ENCODE results near the gene EBI3. TPM values are rescaled to one million over a fixed set of nuclear protein-coding genes. Genes with fewer than 3 reads are reported as not detected.
"Not testable (repeated sequence)": the region's sequence is repeated elsewhere in the genome, so short reads cannot be mapped to it uniquely, and the experiment has no call there.

Gene EBI3
- total and polyA plus RNA-seq, 9 donors = 0.52 to 1.7 (median 0.68) TPM

DNA sequence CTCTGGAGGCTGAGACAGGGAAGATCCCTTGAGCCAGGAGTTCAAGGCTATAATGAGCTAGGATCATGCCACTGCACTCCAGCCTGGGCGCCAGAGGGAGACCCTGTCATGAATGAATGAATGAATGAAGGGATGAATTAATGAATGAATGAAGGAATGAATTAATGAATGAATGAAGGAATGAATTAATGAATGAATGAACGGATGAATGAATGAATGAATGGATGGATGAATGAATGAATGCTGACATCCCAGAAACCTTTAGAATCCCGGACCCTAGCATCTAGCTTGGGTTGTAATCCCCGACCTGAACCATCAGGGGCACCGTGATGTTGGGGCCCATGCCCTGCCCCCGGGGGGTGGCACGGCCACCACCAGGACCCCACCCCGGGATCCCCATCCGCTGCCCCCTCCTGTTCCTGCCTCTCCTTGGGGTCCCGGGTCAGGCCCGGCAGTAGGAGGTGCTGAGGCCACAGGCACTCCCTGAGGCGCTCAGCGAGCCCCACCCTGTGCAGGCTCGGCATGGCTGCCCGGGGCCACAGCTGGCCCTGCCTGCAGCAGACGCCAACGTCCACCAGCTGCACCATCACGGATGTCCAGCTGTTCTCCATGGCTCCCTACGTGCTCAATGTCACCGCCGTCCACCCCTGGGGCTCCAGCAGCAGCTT, 3.4 kb downstream of the EBI3 start:
- DNase-seq = peak; percentile 51
- Histone ChIP-seq H3K36me3 (ENCODE audit: control insufficient read depth, insufficient read depth, low read length) (no peaks in the 10 kb centered on the region), H3K27ac (ENCODE audit: low read length) (no peak overlapping the region), H3K27me3 (ENCODE audit: control insufficient read depth, insufficient read depth, low read length) (peaks cover 3% of the 10 kb centered on the region), H3K9me3 (replicated peaks; ENCODE audit: control insufficient read depth, low read depth, low read length) (no peaks in the 10 kb centered on the region), H3K4me1 (ENCODE audit: control insufficient read depth, insufficient read depth, low read length) (peaks cover 12% of the 10 kb centered on the region), H3K4me3 (ENCODE audit: low read length) (no peak overlapping the region)
- WGBS (ENCODE audit: insufficient coverage) = 33% methylated on average over 21 of the region's 21 CpGs

DNA sequence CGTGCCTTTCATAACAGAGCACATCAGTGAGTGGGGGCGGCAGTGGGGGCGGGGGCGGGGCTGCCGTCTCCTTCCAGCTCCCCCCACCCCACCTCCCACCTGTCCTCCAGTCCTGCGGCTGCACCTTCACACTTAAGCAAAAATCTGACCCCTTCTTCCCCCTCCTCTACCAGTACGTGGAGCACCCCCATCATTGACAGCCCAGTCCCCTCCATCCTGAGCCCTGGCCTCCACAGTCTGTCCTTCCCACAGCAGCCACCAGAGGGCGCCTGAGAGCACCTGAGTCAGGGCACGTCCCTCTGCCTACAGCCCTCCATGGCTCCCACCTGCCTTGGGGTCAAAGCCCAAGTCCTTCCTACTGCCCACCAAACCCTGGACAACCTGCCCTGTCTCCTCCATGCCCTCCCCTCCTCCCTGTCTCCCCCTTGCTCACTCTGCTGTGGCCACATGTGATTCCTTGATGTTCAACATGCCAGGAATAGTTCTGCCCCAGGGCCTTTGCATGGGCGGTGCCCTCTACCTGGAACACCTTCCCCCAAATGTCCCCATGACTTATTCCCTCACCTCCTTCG, 4.0 kb downstream of the EBI3 start:
- WGBS (ENCODE audit: insufficient coverage) = 28% methylated on average over 11 of the region's 11 CpGs
- peak; percentile 36 for DNase-seq
- H3K27me3 ChIP-seq (ENCODE audit: control insufficient read depth, insufficient read depth, low read length) = peaks cover 3% of the 10 kb centered on the region

DNA sequence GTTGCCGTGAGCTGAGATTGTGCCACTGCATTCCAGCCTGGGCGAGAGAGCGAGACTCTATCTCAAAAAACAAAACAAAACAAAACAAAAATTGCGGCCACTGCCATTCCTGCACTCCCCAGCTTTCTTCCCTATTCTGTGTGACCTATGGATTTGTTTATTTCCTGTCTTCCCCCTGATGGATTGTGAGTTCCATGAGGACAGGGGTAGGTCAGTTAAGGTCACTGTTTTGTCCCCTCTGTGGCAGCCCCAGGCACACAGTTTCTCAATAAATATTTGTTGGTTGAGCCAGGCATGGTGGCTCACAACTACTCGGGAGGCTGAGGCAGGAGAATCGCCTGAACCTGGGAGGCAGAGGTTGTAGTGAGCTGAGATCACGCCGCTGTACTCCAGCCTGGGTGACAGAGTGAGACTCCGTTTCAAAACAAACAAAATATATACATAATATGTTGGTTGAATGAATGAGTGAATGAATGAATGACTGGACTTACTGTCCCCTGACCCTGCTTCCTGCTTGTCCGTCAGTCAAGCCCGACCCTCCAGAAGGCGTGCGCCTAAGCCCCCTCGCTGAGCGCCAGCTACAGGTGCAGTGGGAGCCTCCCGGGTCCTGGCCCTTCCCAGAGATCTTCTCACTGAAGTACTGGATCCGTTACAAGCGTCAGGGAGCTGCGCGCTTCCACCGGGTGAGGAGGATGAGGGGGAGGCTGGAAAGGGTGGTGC, 5.0 kb downstream of the EBI3 start:
- no peak overlapping the region for H3K4me3 ChIP-seq (ENCODE audit: low read length)
- no peaks in the 10 kb centered on the region for H3K27me3 ChIP-seq (ENCODE audit: control insufficient read depth, insufficient read depth, low read length)
- H3K9me3 ChIP-seq (replicated peaks; ENCODE audit: control insufficient read depth, low read depth, low read length) = no peaks in the 10 kb centered on the region
- DNase-seq = no peak
- peaks cover 8% of the 10 kb centered on the region for H3K4me1 ChIP-seq (ENCODE audit: control insufficient read depth, insufficient read depth, low read length)
- 24% methylated on average over 11 of the region's 21 CpGs for WGBS (ENCODE audit: insufficient coverage)
- no peak overlapping the region for H3K27ac ChIP-seq (ENCODE audit: low read length)
- H3K36me3 ChIP-seq (ENCODE audit: control insufficient read depth, insufficient read depth, low read length) = no peaks in the 10 kb centered on the region

More for the DNA sequence above, 4.0 kb downstream of the EBI3 start:
- Histone ChIP-seq H3K4me3 (ENCODE audit: low read length) (no peak overlapping the region), H3K4me1 (ENCODE audit: control insufficient read depth, insufficient read depth, low read length) (peaks cover 12% of the 10 kb centered on the region), H3K36me3 (ENCODE audit: control insufficient read depth, insufficient read depth, low read length) (no peaks in the 10 kb centered on the region), H3K9me3 (replicated peaks; ENCODE audit: control insufficient read depth, low read depth, low read length) (no peaks in the 10 kb centered on the region), H3K27ac (ENCODE audit: low read length) (no peak overlapping the region)

DNA sequence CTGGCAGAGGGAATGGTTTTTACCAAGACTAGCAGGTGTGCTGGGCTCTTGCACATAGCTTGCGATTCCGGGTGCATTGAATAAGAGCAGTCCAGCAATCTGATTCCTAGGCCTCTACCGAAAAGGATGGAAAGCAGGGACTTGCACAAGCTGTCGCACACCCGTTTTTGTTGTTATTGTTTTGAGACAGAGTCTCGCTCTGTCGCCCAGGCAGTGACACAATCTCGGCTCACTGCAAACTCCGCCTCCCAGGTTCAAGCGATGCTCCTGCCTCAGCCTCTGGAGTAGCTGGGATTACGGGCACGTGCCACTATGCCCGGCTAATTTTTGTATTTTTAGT, 5.5 kb downstream of the EBI3 start:
- no peaks in the 10 kb centered on the region for H3K9me3 ChIP-seq (replicated peaks; ENCODE audit: control insufficient read depth, low read depth, low read length)
- peaks cover 5% of the 10 kb centered on the region for H3K4me1 ChIP-seq (ENCODE audit: control insufficient read depth, insufficient read depth, low read length)
- H3K36me3 ChIP-seq (ENCODE audit: control insufficient read depth, insufficient read depth, low read length) = no peaks in the 10 kb centered on the region
- H3K27ac ChIP-seq (ENCODE audit: low read length) = no peak overlapping the region
- no peak for DNase-seq
- 58% methylated on average over 7 of the region's 13 CpGs for WGBS (ENCODE audit: insufficient coverage)
- H3K4me3 ChIP-seq (ENCODE audit: low read length) = no peak overlapping the region
- no peaks in the 10 kb centered on the region for H3K27me3 ChIP-seq (ENCODE audit: control insufficient read depth, insufficient read depth, low read length)

DNA sequence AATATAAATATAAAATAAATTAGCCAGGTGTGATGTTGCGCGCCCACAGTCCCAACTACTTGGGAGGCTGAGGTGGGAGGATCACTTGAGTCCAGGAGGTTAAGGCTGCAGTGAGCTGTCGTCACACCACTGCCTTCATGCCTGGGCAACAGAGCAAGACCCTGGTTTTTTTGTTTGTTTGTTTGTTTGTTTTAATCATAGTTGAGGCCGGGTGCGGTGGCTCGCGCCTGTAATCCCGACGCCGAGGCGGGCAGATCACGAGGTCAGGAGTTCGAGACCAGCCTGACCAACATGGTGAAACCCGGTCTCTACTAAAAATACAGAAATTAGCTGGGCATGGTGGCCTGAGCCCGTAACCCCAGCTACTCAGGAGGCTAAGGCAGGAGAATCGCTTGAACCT, 8.2 kb downstream of the EBI3 start:
- WGBS (ENCODE audit: insufficient coverage) = 90% methylated on average over 12 of the region's 16 CpGs
- DNase-seq; H3K36me3 ChIP-seq (ENCODE audit: control insufficient read depth, insufficient read depth, low read length); H3K4me3 ChIP-seq (ENCODE audit: low read length); H3K4me1 ChIP-seq (ENCODE audit: control insufficient read depth, insufficient read depth, low read length); H3K9me3 ChIP-seq (replicated peaks; ENCODE audit: control insufficient read depth, low read depth, low read length); H3K27me3 ChIP-seq (ENCODE audit: control insufficient read depth, insufficient read depth, low read length); H3K27ac ChIP-seq (ENCODE audit: low read length): not testable (repeated sequence)

DNA sequence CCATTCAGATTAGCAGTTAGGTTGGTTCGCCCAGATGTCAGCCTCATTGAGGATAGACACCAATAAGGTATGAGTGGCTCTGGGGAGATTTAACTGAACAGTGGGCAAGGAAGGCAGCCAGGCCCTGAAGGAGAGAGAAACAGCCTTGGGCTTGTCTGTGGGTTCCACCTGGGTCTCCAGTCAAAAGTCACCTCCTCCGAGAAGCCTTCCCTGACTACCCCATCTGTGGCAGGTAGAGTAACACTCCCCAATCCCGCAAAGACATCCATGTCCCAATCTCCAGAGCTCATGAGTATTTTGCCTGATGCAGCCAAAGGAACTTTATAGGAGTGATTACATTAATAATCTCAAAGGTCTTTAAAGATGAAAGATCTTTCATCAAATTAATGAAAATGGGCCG, 9.5 kb downstream of the EBI3 start:
- Histone ChIP-seq H3K27me3 (ENCODE audit: control insufficient read depth, insufficient read depth, low read length) (no peaks in the 10 kb centered on the region), H3K9me3 (replicated peaks; ENCODE audit: control insufficient read depth, low read depth, low read length) (no peaks in the 10 kb centered on the region), H3K4me1 (ENCODE audit: control insufficient read depth, insufficient read depth, low read length) (no peaks in the 10 kb centered on the region), H3K36me3 (ENCODE audit: control insufficient read depth, insufficient read depth, low read length) (no peaks in the 10 kb centered on the region), H3K4me3 (ENCODE audit: low read length) (no peak overlapping the region), H3K27ac (ENCODE audit: low read length) (no peak overlapping the region)
- no peak for DNase-seq
- WGBS (ENCODE audit: insufficient coverage) = no CpG with 5 or more reads among the region's 4 CpGs

DNA sequence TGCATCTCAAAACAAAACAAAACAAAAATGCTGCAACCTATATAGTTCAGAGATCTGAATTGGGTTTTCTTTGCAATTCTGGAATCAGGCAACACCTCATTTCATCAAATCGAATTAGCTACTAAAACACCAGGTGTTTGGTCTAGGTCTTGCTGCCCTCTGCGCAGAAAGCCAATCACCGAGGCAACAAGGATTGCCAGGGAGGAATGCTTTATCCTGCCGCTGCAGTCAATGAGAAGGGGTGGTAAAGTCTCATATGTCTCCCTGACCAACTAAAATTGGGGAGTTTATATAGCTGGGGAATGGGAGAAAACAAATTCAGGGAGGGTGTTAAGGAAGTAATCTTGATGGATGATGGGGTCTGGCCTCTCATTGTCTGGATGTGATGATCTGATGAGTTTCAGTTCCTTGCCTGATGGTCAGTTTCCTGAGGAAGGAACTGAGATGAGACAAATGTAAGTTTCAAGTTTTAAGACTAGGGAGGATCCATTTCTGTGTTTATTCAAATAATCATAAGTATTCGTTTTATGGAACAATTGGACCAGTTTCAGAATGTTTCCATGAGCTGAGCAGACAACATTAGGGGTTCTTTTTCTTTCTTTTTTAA, 12.6 kb downstream of the EBI3 start:
- no peaks in the 10 kb centered on the region for H3K36me3 ChIP-seq (ENCODE audit: control insufficient read depth, insufficient read depth, low read length)
- H3K4me1 ChIP-seq (ENCODE audit: control insufficient read depth, insufficient read depth, low read length) = peaks cover 5% of the 10 kb centered on the region
- WGBS (ENCODE audit: insufficient coverage) = 80% methylated on average over 1 of the region's 5 CpGs
- H3K27me3 ChIP-seq (ENCODE audit: control insufficient read depth, insufficient read depth, low read length) = no peaks in the 10 kb centered on the region
- no peak overlapping the region for H3K27ac ChIP-seq (ENCODE audit: low read length)
- no peaks in the 10 kb centered on the region for H3K9me3 ChIP-seq (replicated peaks; ENCODE audit: control insufficient read depth, low read depth, low read length)
- peak; percentile 63 for DNase-seq
- no peak overlapping the region for H3K4me3 ChIP-seq (ENCODE audit: low read length)

DNA sequence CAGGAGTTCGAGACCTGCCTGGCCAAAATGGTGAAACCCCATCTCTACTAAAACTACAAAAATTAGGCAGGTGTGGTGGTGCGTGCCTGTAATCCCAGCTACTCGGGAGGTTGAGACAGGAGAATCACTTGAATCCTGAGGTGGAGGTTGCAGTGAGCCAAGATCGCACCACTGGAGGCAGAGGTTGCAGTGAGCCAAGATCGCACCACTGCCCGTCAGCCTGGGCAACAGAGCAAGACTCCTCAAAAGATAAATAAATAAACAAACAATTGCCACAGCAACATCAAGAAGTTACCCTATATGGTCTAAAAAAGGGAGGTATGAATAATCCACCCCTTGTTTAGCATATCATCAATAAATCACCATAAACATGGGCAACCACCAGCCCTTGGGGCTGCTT, 16.6 kb downstream of the EBI3 start:
- DNase-seq; H3K4me3 ChIP-seq (ENCODE audit: low read length); H3K9me3 ChIP-seq (replicated peaks; ENCODE audit: control insufficient read depth, low read depth, low read length); H3K27ac ChIP-seq (ENCODE audit: low read length); H3K27me3 ChIP-seq (ENCODE audit: control insufficient read depth, insufficient read depth, low read length); H3K4me1 ChIP-seq (ENCODE audit: control insufficient read depth, insufficient read depth, low read length): not testable (repeated sequence)
- WGBS (ENCODE audit: insufficient coverage) = 90% methylated on average over 2 of the region's 6 CpGs
- peaks cover 21% of the 10 kb centered on the region for H3K36me3 ChIP-seq (ENCODE audit: control insufficient read depth, insufficient read depth, low read length)

DNA sequence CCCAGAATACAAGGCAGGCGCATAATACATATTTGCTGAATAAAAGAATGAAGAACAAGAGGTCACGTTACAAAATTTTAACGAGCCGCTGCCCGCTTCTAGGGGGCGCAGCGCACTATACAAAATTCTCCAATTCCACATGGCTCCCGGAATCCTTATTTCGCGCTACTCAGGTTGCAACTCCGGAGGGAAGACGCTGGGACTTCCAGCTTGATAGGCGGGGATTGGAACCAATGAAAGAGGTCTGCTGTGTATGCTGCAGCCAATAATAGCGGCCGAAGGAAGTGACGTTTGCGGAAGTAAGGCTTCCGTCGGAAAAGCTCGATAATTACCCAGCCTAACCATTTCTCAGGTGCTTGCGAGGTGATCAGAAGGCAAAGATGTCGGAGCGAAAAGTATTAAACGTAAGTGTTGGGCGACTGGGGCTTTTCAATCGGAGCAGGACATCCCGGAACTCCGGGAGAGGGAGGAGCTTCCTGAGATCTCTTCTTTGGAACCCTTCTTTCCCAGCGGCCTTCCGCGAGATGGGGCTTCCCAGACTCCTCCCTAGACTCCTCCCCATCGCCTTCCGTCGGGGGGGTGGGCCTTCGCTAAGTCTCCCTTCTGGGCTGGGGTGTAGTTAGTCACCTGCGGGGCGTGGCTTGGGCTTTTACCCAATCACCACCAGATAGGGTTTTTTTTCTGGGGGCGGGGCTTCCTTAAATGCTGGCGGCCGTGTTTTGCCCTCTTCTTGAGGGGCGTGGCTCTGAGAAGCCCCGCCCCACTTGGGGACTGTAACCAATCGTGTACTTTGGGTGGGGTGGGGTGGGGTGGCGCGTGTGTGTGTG, 17.7 kb downstream of the EBI3 start, which contains the start of gene YJU2:
YJU2 (plus strand) TSS at position 314 of the 827 bp plus-strand sequence; CDS start at position 381, 67 bp downstream.
- WGBS (ENCODE audit: insufficient coverage) = 0% methylated on average over 12 of the region's 45 CpGs
- Histone ChIP-seq H3K4me3 (ENCODE audit: low read length) (peak within 1 kb of the TSS; percentile 56), H3K36me3 (ENCODE audit: control insufficient read depth, insufficient read depth, low read length) (peaks cover 30% of the 10 kb centered on the region), H3K27ac (ENCODE audit: low read length) (peak within 1 kb of the TSS; percentile 96), H3K27me3 (ENCODE audit: control insufficient read depth, insufficient read depth, low read length) (no peaks in the 10 kb centered on the region), H3K9me3 (replicated peaks; ENCODE audit: control insufficient read depth, low read depth, low read length) (no peaks in the 10 kb centered on the region), H3K4me1 (ENCODE audit: control insufficient read depth, insufficient read depth, low read length) (peaks cover 10% of the 10 kb centered on the region)
- DNase-seq = peak; percentile 99
